ENCODE data around the gene CCDC74B.
A peak's percentile ranks its signal among the peaks of the same experiment; 100 is the strongest.
"Not testable (repeated sequence)": the region's sequence is repeated elsewhere in the genome, so short reads cannot be mapped to it uniquely, and the experiment has no call there.

Gene CCDC74B

GRCh38 chr2:130145006-130145414, at the start of gene CCDC74B:
Gene CCDC74B, minus strand, starts transcription at chr2:130145112. Its CDS starts 116 bp downstream, at chr2:130144996.
- peak; percentile 57 to 73 for DNase-seq

- not testable (repeated sequence) for DNase-seq
These were observed 48.9 kb upstream of the CCDC74B start for GRCh38 chr2:130193824-130194223.

GRCh38 chr2:130192451-130192850, 47.5 kb upstream of the CCDC74B start:
- not testable (repeated sequence) for DNase-seq

GRCh38 chr2:130191319-130191718, 46.4 kb upstream of the CCDC74B start:
- not testable (repeated sequence) for DNase-seq

GRCh38 chr2:130190237-130190636, 45.3 kb upstream of the CCDC74B start:
- no peak for DNase-seq

GRCh38 chr2:130188958-130189357, 44.0 kb upstream of the CCDC74B start:
- not testable (repeated sequence) for DNase-seq

GRCh38 chr2:130187859-130188792, 43.2 kb upstream of the CCDC74B start:
- DNase-seq, result not testable (repeated sequence)

GRCh38 chr2:130187268-130187667, 42.4 kb upstream of the CCDC74B start:
- no peak for DNase-seq

GRCh38 chr2:130186391-130186790, 41.5 kb upstream of the CCDC74B start:
- DNase-seq, result no peak

GRCh38 chr2:130185896-130186295, 41.0 kb upstream of the CCDC74B start:
- DNase-seq, result no peak

GRCh38 chr2:130185436-130185835, 40.5 kb upstream of the CCDC74B start:
- no peak for DNase-seq

GRCh38 chr2:130183512-130184373, 38.8 kb upstream of the CCDC74B start:
- DNase-seq, result no peak

- not testable (repeated sequence) for DNase-seq
These were observed 38.1 kb upstream of the CCDC74B start for GRCh38 chr2:130182826-130183511.

- DNase-seq, result peak; percentile 91 to 92
These were observed 37.2 kb upstream of the CCDC74B start, which contains the start of gene MZT2B for GRCh38 chr2:130181880-130182682. Gene MZT2B, plus strand, starts transcription at chr2:130182262. Its CDS starts 21 bp downstream, at chr2:130182283.

GRCh38 chr2:130181325-130181879, 36.5 kb upstream of the CCDC74B start, which contains the start of gene SMPD4:
Gene SMPD4, minus strand, starts transcription at chr2:130181602. Its CDS starts 5,010 bp downstream, at chr2:130176592.
- peak; percentile 97 to 98 for DNase-seq

GRCh38 chr2:130180404-130181324, 35.8 kb upstream of the CCDC74B start:
- not testable (repeated sequence) for DNase-seq

GRCh38 chr2:130174866-130175265, 30.0 kb upstream of the CCDC74B start:
- DNase-seq, result not testable (repeated sequence)

GRCh38 chr2:130169896-130170295, 25.0 kb upstream of the CCDC74B start:
- DNase-seq, result no peak

- not testable (repeated sequence) for DNase-seq
These were observed 24.3 kb upstream of the CCDC74B start for GRCh38 chr2:130169163-130169562.

GRCh38 chr2:130166611-130167010, 21.7 kb upstream of the CCDC74B start:
- DNase-seq, result not testable (repeated sequence)

Measured in stimulated activated CD4-positive, alpha-beta T cell treated with anti-CD3 and anti-CD28 coated beads, Interleukin-2, amount 100 ng/mL, for 24 hours (primary cell).